ENCODE data around the gene RTL1.

Gene RTL1

GRCh38 chr14:100898465-100898864 is 5.1 kb downstream of the RTL1 start:
- no peak for DNase-seq

- DNase-seq: no peak
Measured at GRCh38 chr14:100896369-100897060, 7.0 kb downstream of the RTL1 start.

- no peak for DNase-seq
Measured at GRCh38 chr14:100895411-100895810, 8.1 kb downstream of the RTL1 start.

- no peak for DNase-seq
Measured at GRCh38 chr14:100894416-100894815, 9.1 kb downstream of the RTL1 start.

- DNase-seq: no peak
Measured at GRCh38 chr14:100893760-100894159, 9.8 kb downstream of the RTL1 start.

GRCh38 chr14:100893228-100893601 is 10.3 kb downstream of the RTL1 start:
- DNase-seq: no peak

GRCh38 chr14:100892496-100893227 is 10.9 kb downstream of the RTL1 start:
- DNase-seq: no peak

- no peak for DNase-seq
Measured at GRCh38 chr14:100891501-100892445, 11.7 kb downstream of the RTL1 start.

GRCh38 chr14:100891051-100891450 is 12.5 kb downstream of the RTL1 start:
- DNase-seq: no peak

GRCh38 chr14:100890061-100890850 is 13.3 kb downstream of the RTL1 start:
- no peak for DNase-seq

- no peak for DNase-seq
Measured at GRCh38 chr14:100889641-100890040, 13.9 kb downstream of the RTL1 start.

GRCh38 chr14:100888789-100889315 is 14.7 kb downstream of the RTL1 start:
- no peak for DNase-seq

GRCh38 chr14:100887728-100888335 is 15.7 kb downstream of the RTL1 start:
- DNase-seq: no peak

GRCh38 chr14:100885617-100886016 is 17.9 kb downstream of the RTL1 start:
- DNase-seq: no peak

- no peak for DNase-seq
Measured at GRCh38 chr14:100885196-100885595, 18.3 kb downstream of the RTL1 start.

- no peak for DNase-seq
Measured at GRCh38 chr14:100884456-100884855, 19.1 kb downstream of the RTL1 start.

- DNase-seq: no peak
Measured at GRCh38 chr14:100883789-100884101, 19.8 kb downstream of the RTL1 start.

GRCh38 chr14:100882991-100883788 is 20.3 kb downstream of the RTL1 start:
- DNase-seq: no peak

- no peak for DNase-seq
Measured at GRCh38 chr14:100882026-100882967, 21.2 kb downstream of the RTL1 start.

Measured in RPMI8226 (cell line).